HG03066 (cell line): ENCODE measurements around the gene ADGRB3.

Experiments used
- ATAC-seq: cut with Tn5 transposase; IDR thresholded peaks from one replicate; pipeline ENCODE4 v1.9.1; 2021; ENCODE audit warnings: low read depth; ENCODE audit not compliant: unreplicated experiment

The ADGRB3 gene

DNA sequence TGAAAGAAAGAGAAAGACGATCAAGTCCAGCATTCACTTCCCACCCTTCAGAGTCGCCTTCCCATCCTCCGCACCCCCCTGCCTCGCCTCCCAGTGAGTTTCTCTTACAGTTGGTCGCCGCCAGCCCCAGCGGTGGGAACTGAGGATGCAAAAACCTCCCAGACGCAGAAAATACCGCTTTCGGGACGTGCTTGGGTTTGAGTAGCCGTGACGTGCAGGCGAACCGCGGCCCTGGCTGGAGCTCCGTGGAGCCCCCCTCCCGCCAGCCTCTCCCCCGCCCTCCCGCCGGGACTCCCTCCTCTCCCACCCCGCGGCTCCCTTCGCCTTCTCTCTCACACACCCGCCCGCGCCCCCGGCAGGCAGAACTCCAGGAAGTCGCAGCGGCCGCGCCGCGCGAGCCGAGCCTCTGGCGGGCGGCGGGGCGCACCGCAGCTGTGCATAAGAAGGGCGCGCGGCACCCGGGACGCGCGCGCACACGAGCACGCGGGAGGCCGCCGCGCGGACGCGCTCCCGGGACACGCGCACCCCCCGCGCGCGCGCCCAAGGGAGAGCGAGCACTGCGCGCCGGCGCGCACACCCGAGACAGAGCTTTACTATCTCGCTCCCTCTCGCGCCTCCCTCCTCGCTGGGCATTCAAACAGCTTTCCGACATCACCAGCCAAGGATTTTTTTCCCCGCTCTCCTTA, at the start of gene ADGRB3:
TSS of gene ADGRB3 (plus strand) at position 557 of the 686 bp plus-strand sequence. CDS start 3,394 bp downstream, outside the sequence.
- peak; percentile 81 for ATAC-seq

DNA sequence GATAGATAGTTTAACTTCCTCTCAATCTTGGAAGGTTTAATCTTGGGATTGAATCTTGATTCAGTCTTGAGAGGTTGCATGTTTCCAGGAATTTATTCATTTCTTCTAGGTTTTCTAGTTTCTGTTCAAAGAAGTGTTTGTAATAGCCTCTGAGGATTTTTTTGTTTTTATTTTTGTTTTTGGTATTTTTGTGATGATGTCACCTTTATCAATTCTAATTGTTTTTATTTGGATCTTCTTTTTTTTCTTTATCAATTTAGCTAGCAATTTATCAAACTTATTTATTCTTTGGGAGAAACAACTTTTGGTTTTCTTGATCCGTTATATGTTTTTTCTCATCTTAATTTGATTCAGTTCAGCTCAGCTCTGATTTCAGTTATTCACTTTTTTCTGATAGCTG, 41.5 kb upstream of the ADGRB3 start:
- ATAC-seq: no peak

DNA sequence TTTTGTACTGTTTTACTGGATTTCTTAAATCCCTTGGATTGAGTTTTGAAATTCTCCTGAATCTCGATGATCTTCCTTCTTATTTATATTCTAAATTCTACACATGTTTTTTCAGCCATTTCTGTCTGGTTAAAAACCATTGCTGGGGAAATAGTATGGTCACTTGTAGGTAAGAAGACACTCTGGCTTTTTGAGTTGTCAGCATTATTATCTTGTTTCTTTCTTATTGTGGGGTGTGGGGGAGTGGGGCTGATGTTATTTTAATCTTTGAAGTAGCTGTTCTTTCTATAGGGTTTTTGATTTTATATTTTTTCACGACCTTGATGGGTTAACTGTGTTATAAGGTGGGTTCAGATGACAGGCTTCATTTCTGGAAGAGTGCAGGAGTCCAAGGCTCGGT, 37.4 kb upstream of the ADGRB3 start:
- no peak for ATAC-seq

DNA sequence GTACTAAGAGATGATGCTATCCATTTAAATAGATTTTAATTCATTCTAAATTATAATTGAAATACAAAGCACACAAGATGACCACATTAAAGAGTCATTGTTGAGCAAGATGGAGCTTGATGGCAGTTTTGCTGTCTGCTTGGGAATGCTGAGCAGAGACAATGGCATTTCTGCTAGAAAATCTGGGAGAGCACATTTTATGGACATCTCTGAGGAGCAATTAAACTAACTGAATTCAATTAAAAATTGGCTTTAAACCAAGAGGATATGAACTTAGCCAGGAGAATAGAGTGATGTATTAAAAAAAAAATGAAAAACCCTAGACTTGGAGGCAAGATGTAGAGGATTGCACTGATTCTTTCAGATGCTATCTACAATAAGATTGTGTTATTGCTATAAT, 19.1 kb upstream of the ADGRB3 start:
- no peak for ATAC-seq

DNA sequence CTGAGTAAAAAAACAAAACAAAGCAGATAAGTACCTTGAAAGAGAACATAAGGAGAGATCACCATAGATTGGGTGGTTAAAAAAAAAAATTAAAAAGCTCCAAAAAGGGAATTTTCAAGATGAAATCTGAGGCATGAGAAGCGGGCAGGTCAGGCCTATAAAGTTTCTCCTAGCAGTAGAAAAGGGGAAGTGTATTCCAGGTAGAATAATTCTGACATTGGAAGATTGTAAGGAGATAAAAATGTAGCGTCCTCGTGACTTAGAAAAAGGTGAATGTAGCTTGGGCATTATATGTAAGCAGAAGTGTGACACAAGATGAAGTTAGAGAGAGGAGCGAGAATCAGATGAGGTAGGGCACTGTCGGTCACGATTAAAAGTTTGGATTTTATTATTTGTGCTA, 9.1 kb upstream of the ADGRB3 start:
- no peak for ATAC-seq

DNA sequence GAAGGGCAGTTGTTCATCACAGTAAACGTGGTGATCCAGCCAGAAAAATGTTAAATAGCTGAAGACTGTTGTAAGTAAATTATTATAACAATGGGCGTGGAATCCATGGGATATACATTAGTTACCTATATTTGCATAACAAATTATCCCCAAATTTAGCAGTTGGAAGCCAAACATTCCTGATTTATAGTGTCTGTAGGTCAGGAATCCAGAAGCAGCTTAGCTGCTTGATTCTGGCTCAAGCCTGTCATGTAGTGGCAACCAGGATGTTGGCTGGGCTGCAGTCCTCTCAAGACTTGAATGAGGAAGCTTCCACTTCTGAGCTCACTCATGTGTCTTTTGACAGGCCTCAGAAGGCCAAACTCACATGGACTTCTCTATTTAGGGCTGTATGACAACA, 6.9 kb upstream of the ADGRB3 start:
- no peak for ATAC-seq

DNA sequence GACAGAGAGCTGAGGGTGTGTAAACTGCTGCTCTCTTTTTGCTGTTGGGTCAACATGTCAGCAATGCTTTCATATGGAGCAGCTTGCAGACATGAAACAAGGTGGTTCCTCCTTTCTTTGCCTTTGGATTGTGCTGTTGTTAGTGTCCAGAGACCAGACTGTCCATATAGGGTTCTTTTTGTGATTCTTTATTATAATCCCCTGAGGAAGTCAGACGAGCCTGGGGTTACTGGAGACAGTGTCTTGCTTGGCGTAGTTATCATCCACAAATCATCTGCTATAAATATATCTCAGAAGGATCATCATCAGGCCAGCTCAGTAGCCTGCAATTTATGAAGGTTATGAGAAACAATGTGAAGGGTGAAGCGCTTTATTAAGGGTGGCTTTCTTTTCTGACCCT, 2.3 kb upstream of the ADGRB3 start:
- ATAC-seq: no peak

DNA sequence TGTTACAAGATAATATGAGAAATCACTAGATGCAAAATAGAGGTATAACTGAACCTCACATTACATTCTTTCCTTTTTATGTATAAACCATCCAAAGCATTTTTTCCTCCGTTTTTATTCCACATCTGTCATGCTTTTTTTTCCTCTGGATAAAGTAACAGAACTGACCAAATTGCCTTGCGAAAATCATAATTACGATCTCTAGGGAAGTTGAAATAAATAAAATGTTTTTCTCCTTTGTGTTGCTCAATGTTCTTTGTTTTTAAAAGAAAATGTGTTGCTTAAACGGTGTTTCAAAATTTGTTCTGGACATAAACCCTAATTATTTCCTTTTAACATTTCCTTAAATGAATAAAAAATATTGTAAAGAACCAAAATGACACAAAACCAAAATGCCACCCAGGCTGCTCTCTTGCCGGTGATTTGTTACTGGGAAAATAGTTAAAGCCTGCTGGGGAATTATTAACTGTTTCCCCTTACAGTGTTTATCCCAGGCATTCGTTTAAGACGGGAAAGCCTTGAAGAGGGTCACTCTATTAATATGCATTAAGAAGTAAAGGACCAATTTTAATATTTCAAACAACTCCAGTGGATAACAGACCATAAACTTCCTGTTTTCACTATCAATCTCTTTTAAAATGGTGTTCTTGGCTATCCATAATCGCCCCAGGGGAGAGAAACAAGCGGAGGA, 1.7 kb upstream of the ADGRB3 start:
- no peak for ATAC-seq

DNA sequence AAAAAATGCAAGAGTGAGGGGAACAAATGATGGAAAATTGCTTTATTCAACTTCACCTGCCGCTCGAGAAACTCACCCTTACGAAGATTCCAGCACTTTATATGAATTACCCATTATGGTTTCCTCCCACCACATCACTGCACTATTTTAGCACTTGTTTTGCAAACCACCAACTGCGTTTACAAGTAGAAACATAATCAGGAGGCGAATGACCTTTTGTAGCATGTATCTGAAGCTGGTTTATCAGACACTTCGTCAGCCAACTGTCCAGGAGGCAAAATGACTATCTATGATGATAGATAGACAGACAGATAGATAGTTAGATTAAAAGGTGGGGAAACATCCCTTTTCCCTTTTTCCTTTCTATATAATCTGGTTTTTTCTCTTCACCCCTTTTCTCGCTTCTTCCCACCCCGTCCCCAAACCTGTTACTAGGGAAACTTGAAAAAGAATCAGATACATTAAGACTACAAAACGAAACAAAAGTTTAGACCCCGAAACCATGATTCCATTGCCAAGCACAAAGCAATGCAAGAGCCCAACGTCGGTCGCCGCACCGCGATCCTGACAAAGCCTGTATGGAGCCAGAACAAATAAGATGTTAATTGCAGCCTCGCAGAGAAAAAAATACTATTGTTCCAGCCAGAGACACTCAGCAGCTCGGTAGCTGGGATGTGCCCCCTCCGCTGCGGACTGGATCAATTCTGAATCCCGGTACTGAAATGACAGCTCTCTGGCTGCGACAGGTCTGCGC, 933 bp upstream of the ADGRB3 start:
- ATAC-seq: no peak

DNA sequence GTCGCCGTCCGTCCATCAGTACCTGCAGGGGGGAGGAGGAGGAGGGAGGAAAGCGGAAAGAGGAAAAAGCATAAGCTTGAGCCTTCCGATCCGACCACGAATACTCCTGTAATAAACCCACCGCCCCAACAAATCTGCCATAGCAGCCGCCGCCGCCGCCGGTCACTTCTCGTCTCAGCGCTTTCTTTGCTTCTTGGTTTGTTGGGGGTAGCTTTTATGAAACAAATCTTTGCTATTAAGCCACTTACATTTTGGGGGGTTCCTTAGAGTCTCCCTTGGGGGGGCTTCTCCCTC, 277 bp downstream of the ADGRB3 start:
- ATAC-seq: no peak

DNA sequence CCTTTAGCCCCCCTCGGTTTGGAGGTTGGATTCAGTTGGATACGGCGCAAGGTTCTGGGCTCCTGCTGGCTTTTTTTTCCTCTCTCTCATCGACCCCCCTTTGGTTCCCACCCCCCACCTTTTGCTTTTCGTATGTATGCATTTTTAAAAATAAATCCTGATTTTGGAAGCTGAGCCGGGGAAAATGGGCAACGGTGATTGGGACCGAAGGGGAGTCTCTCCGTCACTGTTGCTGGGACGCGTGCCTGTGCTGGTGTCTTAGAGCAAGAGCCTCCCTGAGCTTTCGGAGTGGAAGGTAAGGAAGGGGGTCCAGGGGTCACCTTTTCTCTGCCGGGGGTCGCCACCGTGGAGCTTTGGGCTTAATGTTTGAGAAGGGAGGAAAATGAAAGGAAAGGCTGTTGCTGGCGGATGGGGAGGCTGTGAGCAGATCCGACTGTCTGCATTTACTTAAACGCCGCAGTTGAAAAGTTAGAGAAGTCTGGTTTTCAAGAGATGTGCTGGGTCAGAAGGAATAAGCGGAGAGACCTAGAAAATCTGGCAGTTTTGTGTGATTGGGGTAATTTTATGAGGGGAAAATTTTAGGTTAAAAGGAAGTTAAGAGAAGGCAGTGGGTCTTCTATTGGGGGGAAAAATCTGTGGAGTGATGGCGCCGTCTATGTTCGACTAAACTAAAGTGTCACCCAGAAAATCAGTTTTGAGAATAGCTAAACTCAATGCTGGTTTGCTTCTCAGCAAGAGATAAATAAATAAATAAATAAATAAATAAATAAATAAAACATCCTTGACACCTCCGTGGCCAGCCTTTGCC, 828 bp downstream of the ADGRB3 start:
- no peak for ATAC-seq

DNA sequence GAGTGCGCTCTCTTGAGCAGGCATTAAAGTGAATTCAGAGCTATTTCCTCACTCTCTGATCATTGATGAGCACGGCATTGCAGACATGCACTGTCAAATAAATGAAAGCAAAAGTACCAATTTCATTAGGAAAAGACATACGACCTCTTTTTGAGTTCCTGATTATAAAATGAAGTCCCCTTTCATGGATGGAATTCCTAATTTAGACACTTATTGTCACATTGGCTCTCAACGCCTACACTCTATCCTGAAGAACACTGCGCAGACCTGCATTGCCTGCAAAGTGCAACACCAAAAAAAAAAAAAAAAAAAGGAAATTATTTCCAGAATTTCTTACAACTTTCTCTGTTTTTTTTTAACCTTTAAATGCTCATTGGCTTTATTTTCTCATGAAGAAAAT, 1.6 kb downstream of the ADGRB3 start:
- ATAC-seq: no peak

DNA sequence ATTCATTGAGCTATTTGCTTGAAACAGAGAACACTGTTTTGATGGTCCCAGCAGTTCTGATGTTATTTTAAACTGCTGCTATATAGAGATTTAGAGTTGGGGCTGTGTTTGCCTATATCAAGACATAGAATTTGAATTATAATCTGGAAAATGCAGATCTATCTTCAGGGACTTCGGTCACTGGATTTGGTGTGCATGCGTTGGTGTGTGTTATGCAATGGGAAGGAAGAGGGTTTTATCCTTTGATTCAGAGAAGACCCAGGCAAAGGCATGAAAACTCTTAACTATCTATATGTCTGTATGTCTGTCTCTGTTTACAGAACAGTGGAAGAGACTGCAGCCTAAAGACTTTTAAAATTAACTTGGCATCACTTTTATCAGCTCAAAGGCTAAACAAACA, 2.0 kb downstream of the ADGRB3 start:
- ATAC-seq: no peak

DNA sequence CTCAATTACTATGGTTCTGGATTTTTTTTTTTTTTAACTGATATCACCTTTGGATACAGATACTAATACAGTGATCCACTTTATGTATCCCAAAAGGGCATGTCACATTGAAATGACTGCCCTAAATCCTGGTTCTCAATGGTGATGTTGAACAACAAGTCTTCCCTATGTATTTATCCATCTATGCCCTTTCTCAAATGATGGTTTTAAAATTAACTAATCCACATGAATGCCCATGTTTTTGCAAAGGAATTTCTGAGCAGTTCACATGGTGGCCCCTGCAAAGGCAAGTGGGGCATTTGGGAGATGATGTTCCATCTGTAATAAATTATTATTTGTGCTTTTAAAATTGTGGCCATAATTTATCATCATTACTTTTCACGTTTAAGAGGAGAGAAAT, 2.7 kb downstream of the ADGRB3 start:
- ATAC-seq: no peak

DNA sequence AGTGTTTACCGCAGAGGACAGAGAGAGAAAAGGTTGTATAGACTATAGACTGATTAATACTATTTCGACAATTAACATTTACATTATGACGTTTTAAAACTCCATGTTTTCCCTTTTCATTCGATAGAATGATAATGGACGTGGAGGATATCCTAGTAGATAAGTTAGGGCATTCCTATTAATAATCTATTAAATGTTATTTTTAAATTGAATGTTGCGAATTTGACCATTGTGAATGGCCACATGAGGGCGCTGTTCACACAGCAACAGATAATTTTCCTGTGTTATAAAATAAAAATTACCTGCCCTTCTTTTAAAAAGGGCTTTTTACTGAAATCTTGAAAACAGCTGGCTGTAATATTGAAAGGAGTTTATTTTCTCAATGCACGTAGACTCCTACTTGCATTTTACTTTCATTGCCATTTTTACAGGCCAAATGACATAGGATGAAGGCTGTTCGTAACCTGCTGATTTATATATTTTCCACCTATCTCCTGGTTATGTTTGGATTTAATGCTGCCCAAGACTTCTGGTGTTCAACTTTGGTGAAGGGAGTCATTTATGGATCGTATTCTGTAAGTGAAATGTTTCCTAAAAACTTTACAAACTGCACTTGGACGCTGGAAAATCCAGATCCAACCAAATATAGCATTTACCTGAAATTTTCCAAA, 3.3 kb downstream of the ADGRB3 start:
- ATAC-seq: no peak

DNA sequence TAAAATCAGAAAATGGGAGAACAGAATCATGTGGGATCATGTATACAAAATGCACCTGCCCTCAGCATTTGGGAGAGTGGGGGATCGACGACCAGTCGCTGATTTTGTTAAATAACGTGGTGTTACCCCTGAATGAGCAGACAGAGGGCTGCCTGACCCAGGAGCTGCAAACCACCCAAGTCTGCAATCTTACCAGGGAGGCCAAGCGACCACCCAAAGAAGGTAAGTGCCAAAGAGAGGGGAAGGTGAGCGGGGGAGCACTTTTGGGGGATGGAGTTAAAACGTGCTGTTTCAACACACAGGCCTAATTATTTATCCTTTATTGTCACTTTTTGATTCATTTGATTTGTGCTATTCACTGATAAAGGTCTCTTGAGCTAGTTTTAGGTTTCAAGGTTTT, 4.1 kb downstream of the ADGRB3 start:
- no peak for ATAC-seq

DNA sequence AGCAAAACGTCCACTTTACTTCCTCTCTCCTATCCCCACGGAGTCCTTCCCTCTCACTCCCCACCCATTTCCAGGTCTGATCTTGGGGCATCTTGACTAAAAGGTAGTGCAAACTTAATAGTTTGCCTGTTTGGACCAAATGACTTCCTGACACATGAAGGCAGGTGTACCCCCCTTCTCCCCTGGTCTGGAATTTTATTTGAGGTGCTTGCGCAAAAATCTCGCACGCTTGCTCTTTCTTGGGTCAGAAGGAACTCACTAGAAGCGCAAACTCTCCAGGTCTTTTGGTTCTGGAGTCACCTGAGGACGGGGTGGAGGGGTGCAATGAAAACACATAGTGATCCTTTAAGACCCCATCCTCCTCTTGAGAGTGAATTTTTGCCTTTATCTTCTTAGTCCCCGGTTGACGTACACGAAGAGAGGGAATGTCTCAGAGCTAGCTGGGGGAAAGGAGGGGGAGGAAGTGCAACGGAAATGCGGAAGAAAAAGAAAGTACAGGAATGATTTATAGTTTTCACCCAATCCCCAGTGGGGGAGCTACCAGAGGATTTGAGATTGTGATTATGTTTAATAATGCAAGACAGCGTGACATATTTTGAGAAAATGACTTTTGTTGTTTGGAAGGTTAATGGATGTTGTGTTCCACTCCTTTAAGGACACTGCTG, 4.9 kb downstream of the ADGRB3 start:
- ATAC-seq: no peak

DNA sequence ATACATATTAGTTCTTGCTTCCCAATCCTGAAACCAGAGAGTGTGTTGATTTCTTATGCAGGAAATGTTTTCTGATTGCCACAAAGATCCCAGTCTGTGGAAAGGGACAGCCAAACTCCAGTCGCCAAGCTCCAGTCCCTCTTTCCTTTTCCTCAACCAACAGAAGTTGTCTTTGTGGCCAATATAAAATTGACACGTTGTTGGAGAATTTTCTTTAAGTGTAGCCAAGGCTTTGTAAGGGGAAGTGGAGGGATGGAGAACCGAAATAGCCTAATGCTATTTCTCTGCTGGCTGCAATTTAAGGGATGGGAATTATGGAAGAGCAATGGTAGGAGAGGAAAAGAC, 5.4 kb downstream of the ADGRB3 start:
- no peak for ATAC-seq

DNA sequence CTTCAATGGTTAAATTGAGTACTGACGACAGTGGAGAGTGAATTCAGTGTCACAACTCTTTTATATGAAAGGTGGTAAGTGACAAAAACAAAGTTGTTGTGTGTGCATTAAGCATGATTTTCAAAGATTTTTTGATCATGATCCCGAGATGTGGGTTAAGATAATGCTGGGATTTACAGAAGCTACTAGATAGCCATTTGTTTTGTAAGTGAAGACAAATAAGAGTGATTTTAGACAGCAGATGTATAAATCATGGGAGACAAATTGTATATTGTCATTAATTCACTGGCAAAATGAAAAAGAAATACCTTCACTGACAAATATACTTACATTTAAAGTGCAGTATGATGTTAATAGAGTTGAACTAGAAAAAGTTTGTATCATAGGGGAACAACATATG, 6.1 kb downstream of the ADGRB3 start:
- no peak for ATAC-seq

DNA sequence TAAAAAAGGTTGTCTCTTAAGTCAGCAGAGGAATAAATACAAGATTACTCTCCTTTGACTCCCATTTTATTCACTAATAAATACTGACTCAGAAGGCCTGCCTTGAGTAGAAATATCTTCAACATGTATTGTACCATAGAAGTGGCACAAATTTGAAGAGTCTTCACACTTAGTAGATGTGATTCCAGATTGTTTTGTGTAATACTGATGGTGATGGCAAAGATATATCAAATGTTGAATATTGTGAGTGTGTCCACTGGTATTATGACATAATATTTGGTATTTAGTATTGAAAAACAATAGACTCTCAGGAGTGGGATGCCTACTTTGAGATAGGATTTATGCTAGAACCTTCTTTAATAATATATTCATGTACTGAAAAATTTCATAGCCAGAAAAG, 7.0 kb downstream of the ADGRB3 start:
- ATAC-seq: no peak
